HG03442 (cell line): ENCODE data around the gene FLNB.

Experiments used
- ATAC-seq: cut with Tn5 transposase; IDR thresholded peaks from one replicate; pipeline ENCODE4 v1.9.1; 2021; ENCODE audit warnings: mild to moderate bottlenecking, moderate library complexity; ENCODE audit not compliant: unreplicated experiment

Gene FLNB

DNA sequence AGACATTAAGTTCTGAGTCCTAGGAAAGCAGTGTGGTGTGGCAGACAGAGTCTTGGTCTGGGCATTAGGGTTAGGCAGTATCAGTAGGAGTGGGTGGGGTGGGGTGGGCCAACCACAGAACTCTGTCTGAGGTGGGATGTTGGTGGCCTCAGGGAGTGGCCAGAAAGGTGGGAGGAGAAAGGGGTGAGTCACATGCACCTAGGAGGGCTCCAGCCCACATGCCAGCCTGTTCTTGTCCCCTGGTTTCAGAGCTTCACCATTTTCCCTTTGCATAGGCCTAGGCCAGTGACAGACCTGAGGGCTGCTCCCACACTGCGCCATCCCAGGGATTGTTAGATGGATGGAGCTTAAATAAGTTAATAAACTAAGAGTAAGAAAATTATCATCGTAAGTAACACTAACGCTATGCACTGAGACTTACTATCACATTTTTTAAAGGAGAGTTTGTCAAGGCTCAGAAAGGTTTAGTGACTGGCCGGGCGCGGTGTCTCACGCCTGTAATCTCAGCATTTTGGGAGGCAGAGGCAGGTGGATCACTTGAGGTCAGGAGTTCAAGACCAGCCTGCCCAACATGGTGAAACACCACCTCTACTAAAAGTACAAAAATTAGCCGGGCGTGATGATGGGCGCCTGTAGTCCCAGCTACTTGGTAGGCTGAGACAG is 168.7 kb downstream of the FLNB start:
- no peak for ATAC-seq

- peak; percentile 76 for ATAC-seq
These were observed 169.7 kb downstream of the FLNB start for GRCh38 chr3:58177747-58178527.

DNA sequence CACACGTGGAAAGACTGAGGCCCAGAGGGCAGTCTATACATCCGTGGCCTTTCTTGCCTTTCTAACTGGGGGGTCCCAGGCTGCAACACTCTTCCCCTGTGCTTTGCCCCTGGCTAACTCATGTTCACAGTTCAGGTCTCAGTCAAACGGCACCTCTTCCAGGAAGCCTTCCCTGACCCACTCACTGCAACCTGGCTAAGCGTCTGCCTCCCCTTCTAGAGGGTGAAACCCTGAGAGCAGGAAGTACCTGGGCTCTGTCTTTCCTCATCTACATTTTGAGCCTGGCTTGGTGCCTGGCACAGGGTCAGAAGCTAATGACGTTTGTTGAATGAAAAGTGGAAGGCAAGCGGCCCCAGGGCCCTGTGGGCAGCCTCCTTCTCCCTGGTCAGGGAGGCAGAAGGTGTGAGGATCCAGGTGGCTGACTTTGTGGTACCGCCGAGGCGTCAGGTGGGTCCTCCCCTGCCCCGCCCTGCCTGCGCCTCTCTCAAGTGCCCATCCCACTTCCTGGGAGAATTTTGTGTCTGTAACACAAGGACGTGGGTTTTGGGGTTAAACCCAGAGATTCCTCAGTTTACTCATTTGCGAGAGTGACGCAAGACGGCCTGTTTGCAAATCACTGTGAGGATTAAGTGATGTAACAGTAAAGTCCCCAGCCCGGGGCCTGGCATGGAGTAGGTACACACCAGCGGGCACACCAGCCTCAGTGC is 170.5 kb downstream of the FLNB start:
- ATAC-seq: no peak

- no peak for ATAC-seq
These were observed 171.2 kb downstream of the FLNB start for GRCh38 chr3:58179235-58180098.

- no peak for ATAC-seq
These were observed 172.1 kb downstream of the FLNB start for GRCh38 chr3:58180099-58180880.

- ATAC-seq: no peak
These were observed 172.8 kb downstream of the FLNB start for GRCh38 chr3:58180940-58181587.

DNA sequence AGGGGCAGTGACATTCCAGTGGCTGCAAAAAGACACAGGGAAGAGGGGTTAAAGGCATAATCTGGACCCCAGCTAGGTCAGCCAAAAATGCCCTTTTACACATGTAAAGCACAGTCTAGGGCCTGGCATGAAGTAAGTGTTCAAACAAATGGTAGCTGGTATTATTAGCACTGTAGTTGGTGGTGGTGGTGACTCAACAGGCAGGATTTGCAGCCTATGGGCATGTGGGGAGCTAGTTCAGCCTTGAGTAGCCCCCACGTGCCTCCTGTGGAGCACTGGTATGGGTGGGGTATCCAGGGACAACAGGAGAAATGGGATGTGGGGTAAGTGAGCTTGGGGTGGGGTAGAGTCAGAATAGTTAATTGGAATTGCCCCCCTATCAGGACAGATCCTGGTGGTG is 175.0 kb downstream of the FLNB start:
- no peak for ATAC-seq

DNA sequence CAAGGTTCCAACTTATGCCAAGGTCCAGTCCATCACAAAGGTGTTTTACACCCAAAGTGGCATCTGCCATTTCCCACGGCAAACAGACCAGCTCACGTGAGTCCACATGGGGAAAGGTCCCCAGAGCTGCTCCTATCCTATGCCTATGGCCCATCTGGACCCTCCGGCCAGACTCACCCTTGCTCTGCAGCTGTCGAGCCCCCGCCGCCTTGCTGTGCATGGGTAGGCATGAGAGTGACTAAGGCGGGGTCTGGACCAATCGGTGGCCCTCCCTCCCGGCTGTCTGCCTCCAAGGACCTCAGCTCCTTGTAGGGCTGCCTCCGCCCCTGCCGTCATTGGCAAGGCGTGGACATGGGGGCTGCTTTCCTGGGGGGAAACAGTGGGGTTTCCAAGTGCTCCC is 175.7 kb downstream of the FLNB start:
- no peak for ATAC-seq

DNA sequence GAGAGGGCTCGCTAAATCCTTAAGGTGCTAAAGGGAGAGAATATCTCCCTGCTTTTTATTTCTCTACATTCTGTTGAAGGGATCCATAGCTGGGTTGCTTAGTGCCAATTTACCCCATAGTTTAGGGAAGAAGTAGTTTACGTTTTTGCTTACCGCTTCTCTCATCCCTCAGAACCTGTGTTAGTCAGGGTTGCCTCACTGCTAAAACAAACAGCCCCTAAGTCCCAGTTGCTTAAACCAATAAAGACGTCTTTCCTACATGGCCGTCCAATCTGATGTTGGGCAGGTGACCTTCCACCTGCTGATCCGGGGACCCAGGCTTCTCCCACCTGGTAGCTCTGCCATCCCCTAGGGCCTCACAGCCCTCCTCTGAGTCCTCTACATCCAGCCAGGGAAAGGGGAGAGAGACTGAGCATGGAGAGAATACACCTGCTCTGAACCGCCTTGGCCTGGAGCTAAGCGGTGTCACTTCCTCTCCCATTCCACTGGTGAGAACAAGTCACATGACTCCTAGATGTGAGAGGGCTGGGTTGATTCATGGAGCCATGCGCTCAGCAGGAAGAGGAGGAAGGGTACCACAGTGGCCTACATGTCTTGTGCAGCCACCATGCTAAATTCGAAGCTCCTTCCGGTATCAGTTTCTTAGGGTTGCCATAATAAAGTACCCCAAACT is 176.2 kb downstream of the FLNB start:
- ATAC-seq: no peak

DNA sequence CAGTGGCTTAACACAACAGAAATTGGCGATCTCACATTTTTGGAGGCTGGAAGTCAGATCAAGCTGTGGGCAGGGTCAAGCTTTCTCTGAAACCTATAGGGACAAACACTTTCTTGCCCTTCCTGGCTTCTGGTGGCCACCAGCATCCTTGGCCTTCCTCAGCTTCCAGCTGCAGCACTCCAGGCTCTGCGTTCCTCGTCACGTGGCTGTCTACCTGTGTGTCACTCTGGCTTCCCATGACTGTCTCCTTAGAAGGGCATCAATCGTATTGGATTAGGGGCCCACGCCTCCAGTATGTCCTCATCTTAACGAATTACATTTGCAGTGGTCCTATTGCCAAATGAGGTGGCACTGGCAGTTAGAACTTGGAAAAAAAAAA is 176.7 kb downstream of the FLNB start:
- no peak for ATAC-seq

- no peak for ATAC-seq
These were observed 179.9 kb downstream of the FLNB start for GRCh38 chr3:58188173-58188564.

GRCh38 chr3:58188921-58189451 is 180.8 kb downstream of the FLNB start:
- no peak for ATAC-seq

DNA sequence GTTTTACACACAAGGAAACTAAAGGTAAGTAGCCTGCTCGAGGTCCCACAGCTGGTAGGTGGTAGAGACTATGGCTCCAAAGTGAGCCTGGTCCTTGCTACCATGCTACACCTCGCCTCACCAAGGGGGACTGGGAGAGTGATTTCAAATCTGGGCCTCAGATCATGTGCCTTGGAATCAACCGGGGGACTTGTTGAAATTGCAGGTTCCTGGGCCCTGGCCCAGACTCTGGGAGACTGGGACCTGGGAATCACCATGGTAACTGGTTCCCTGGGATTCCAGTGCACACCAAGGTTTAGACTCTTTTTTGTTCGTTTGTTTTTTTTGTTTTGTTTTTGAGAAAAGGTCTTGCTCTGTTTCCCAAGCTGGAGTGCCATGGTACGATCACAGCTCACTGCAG is 181.5 kb downstream of the FLNB start:
- no peak for ATAC-seq

DNA sequence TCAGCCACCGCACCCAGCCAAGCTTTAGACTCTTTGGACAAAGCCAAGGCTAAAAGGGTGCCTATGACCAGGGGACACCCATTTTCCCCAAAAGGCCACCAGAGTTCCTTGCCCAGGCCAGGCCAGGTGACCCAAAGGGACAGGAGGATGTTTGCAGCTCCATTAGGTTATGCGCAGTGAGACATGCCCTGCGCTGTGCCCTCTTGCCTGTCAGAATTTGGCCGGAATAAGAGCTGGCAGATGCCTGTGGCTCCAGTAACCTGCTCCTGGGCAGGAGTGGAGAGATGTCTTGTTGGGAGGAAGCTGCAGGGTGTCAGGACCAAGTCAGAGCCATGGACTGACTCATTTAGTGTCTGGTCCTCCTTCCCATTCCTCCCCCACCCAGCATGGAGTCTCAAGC is 182.1 kb downstream of the FLNB start:
- no peak for ATAC-seq

- no peak for ATAC-seq
These were observed 182.7 kb downstream of the FLNB start for GRCh38 chr3:58190882-58191281.

DNA sequence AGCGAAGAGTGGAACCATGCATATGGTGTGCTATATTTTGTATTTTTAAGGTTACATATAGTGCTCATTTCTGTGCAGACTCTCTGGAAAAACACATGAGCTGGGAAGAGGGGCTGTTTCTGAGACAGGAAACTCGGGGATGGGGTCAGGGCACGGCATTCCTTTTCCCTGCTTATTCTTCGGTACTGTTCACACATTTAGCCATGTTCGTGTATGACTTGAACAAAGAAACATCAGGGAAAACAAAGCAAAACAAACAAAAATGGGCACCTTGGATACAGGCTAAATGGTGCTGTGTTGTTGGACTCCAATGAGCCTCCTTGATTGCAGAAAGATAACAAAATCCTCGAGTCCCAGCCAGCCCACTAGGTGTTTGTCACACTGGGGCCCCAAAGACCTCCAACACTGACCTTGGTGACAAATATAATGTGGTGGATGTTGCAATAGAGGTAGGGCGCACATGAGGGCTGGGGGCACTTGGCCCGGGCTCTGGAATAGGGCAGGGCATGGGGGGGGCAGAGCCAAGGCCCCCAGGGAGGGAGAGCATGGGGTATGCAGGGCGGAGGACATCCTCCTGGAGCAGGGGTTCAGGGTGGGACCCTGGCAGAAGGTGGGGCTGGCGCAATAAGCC is 183.3 kb downstream of the FLNB start:
- no peak for ATAC-seq

DNA sequence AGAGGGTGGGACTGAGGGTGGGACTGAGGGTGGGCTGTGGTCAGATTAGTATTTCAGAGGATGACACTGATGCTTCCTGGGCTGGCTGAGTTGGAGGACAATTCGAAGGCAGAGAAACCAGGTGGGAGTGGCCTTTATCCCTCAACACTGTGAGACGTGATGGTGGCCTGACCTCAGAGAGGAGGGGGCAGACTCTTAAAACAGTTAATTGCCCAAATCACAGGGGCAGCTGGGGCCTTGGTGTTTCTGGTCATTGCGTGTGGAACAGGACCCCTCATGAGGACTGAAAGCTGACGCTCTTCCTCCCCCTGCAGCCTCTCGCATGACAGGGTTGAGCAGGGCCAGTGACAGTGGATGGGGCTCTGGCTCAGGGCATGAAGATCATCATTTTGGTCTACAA is 183.8 kb downstream of the FLNB start:
- no peak for ATAC-seq

- no peak for ATAC-seq
These were observed 185.6 kb downstream of the FLNB start for GRCh38 chr3:58193682-58194407.
